Transverse colon (tissue), 4 donors: ENCODE results near the gene SIX3. TPM values are rescaled to one million over a fixed set of nuclear protein-coding genes. Genes with fewer than 3 reads are reported as not detected.

Experiments
- DNase-seq: peaks from one replicate; pipeline ENCODE4 v3.0.0-alpha.2; 2019
- H3K27ac ChIP-seq, 4 donors: fragments of 200-600 bp; sonication (generic); 2 replicates each; pipeline ENCODE4 v1.5.1; 2016 to 2018; ENCODE audit warnings: inconsistent platforms in 4 of 4
- H3K27me3 ChIP-seq: fragments of 200-600 bp; sonication (generic); 2 replicates; pipeline ENCODE4 v1.5.1; 2017; ENCODE audit warnings: inconsistent platforms
- H3K36me3 ChIP-seq, 4 donors: fragments of 200-600 bp; sonication (generic); 2 replicates each; pipeline ENCODE4 v1.5.1; 2017 to 2019; ENCODE audit warnings: inconsistent platforms in 4 of 4
- H3K4me1 ChIP-seq, 4 donors: fragments of 200-600 bp; sonication (generic); 2 replicates each; pipeline ENCODE4 v1.5.1; 2017 to 2020; ENCODE audit warnings: inconsistent platforms in 4 of 4
- H3K4me3 ChIP-seq, 4 donors: fragments of 200-600 bp; sonication (generic); 1 replicate in 1 of 4; 2 replicates in 3 of 4; pipeline versions ENCODE4 v1.5.1 to v1.6.1; 2017 to 2019; ENCODE audit warnings: inconsistent platforms in 4 of 4
- H3K9me3 ChIP-seq, 2 donors: fragments of 200-600 bp; sonication (generic); 2 replicates each; pipeline ENCODE4 v1.5.1; 2017 to 2019; ENCODE audit warnings: inconsistent platforms in 2 of 2
- EP300 ChIP-seq: sonication (generic); formaldehyde crosslinking; IDR thresholded peaks from one replicate; pipeline ENCODE4 v1.6.1; 2017; ENCODE audit warnings: antibody characterized with exemption, low read depth
- POLR2A ChIP-seq: fragments of 450-650 bp; IDR thresholded peaks from one replicate; pipeline ENCODE4 v1.6.1; 2016; ENCODE audit warnings: antibody characterized with exemption, mild to moderate bottlenecking, moderate library complexity
- POLR2AphosphoS5 ChIP-seq, 3 donors: sonication (generic); formaldehyde crosslinking; IDR thresholded peaks; one replicate each; pipeline ENCODE4 v1.6.1; 2016; ENCODE audit warnings: antibody characterized with exemption in 3 of 3
- WGBS, 2 donors: methylation state at CpG; one replicate each; pipeline ENCODE4 v1.1.5; 2018; ENCODE audit warnings: low coverage in 1 of 2; 5-methylcytosine and 5-hydroxymethylcytosine counted together
- in situ Hi-C, 4 donors: fragments of 200-750 bp; cut with MboI; loops; one replicate each; pipeline versions ENCODE4 v1.15.0 to v1.15.1; 2017; ENCODE audit warnings: low sequenced_read_pairs in 3 of 4, low pct_ligation_motif_present in 1 of 4, low pct_unique_long_range_greater_than_20kb in 1 of 4
- intact Hi-C: fragments of 100-400 bp; cut with DNase I; formaldehyde crosslinking; loops from one replicate; pipeline ENCODE4 v1.15.1; 2023; ENCODE audit warnings: low total_unique reads
- small RNA-seq, 4 donors: library from RNA; depleted of rRNA; stranded (forward); fragments of <200 nt; gene quantifications; one replicate each; pipeline ENCODE3, GENCODE V24; 2016
- total RNA-seq, 4 donors: library from RNA; depleted of rRNA; stranded (reverse); fragments of >200 nt; gene quantifications; one replicate each; pipeline ENCODE4 v1.1.0, GENCODE V29; 2016
- TF ChIP-seq, protein P1 (sequence below), 5 experiments: fragments of 200-600 bp in 3 of 5; fragments of 450-650 bp in 2 of 5; sonication (generic) in 3 of 5; IDR thresholded peaks; 1 replicate in 2 of 5; 2 replicates in 3 of 5; pipeline ENCODE4 v1.5.1; 2016 to 2017; ENCODE audit warnings: antibody characterized with exemption in 5 of 5, inconsistent platforms in 3 of 5, mild to moderate bottlenecking in 2 of 5, moderate library complexity in 1 of 5

SIX3 gene
- total RNA-seq, 4 donors from 2014 or later: not detected

DNA sequence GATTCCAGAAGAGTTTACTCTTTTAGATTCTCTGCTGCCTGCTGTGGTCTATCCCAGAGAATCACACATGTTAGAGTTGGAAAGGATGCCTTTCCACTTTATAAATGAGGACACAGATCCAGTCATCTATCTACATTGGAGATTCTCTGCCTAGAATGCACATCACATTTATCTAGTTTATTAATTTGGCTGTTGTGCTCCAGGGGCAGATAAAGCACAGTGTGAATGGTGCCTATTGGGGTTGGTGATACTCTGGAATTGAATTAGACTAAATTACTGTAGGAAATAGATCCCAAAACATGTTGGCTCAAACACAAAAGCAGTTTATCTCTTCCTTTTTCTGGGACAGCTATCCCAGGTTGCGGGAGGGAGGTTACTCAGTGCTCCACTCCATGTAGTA lies 52.9 kb downstream of the SIX3 start:
- in situ Hi-C loops (loop anchor here in 1 of 4 donors (25.0 kb wide), 1 partner anchor 593 kb away; no protein-coding TSS in a partner anchor), intact Hi-C loops (no loop called here)
- no peak for DNase-seq
- TF ChIP-seq, protein P1, sequence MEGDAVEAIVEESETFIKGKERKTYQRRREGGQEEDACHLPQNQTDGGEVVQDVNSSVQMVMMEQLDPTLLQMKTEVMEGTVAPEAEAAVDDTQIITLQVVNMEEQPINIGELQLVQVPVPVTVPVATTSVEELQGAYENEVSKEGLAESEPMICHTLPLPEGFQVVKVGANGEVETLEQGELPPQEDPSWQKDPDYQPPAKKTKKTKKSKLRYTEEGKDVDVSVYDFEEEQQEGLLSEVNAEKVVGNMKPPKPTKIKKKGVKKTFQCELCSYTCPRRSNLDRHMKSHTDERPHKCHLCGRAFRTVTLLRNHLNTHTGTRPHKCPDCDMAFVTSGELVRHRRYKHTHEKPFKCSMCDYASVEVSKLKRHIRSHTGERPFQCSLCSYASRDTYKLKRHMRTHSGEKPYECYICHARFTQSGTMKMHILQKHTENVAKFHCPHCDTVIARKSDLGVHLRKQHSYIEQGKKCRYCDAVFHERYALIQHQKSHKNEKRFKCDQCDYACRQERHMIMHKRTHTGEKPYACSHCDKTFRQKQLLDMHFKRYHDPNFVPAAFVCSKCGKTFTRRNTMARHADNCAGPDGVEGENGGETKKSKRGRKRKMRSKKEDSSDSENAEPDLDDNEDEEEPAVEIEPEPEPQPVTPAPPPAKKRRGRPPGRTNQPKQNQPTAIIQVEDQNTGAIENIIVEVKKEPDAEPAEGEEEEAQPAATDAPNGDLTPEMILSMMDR (IDR thresholded peaks at IDR 0.05): no peak
- TF ChIP-seq EP300: no peak
- no peak for TF ChIP-seq POLR2AphosphoS5 (IDR thresholded peaks at IDR 0.05)
- no peak for TF ChIP-seq POLR2A
- Histone ChIP-seq H3K4me1 (no peaks in the 10 kb centered on the region), H3K27me3 (peaks cover 87% of the 10 kb centered on the region), H3K27ac (no peak overlapping the region), H3K4me3 (no peak overlapping the region), H3K36me3 (no peaks in the 10 kb centered on the region), H3K9me3 (peaks cover 0 to 3% of the 10 kb centered on the region in 2 donors)
- 84% methylated on average over 1 of the region's 1 CpG; no CpG with 5 or more reads in 1 of the 2 donors for WGBS, 2 donors

Small RNAs within 50 kb of the gene (small RNA-seq; reads per million reads assigned to genes)
- gene RF02246 (0 reads per million in 4 donors), gene RF02247 (0 reads per million in 4 donors), gene RF02248 (0 reads per million in 4 donors), gene RF02250 (0 reads per million in 4 donors), gene RF02251 (0 reads per million in 4 donors), gene RF02252 (0 reads per million in 4 donors)

Other genes starting within 250 kb of the SIX3 start
- under 1 TPM in 2 of 4 donors, not detected in 2; 0.14 to 0.32 TPM for gene SIX2, start 67.8 kb downstream of the SIX3 start, total RNA-seq